Stomach (tissue), 9 donors: ENCODE data around the gene DRD4. TPM values are rescaled to one million over a fixed set of nuclear protein-coding genes. Genes with fewer than 3 reads are reported as not detected.
A peak's percentile ranks its signal among the peaks of the same experiment; 100 is the strongest.

ENCODE experiments used
- DNase-seq, 2 donors: peaks; one replicate each; pipeline versions ENCODE4 v3.0.0 to v3.0.0-alpha.2; 2013 to 2019
- H3K27ac ChIP-seq, 5 donors: fragments of 200-600 bp in 4 of 5; sonication (generic) in 4 of 5; one replicate each; pipeline ENCODE4 v1.5.1; 2013 to 2019; ENCODE audit warnings: mild to moderate bottlenecking in 1 of 5, moderate library complexity in 1 of 5
- H3K27me3 ChIP-seq, 3 donors: fragments of 200-600 bp; sonication (generic); one replicate each; pipeline ENCODE4 v1.5.1; 2017 to 2019; ENCODE audit warnings: mixed run types in 1 of 3
- H3K36me3 ChIP-seq, 4 donors: fragments of 200-600 bp; sonication (generic); 1 replicate in 3 of 4; 2 replicates in 1 of 4; pipeline ENCODE4 v1.5.1; 2016 to 2019
- H3K4me1 ChIP-seq, 4 donors: fragments of 200-600 bp; sonication (generic); one replicate each; pipeline ENCODE4 v1.5.1; 2016 to 2019
- H3K4me3 ChIP-seq, 4 donors: fragments of 200-600 bp; sonication (generic) in 3 of 4; one replicate each; pipeline ENCODE4 v1.5.1; 2016 to 2019; ENCODE audit warnings: mild to moderate bottlenecking in 1 of 4
- H3K9me3 ChIP-seq, 4 donors: fragments of 200-600 bp; sonication (generic); one replicate each; pipeline ENCODE4 v1.5.1; 2016 to 2019
- EP300 ChIP-seq: sonication (generic); formaldehyde crosslinking; IDR thresholded peaks from one replicate; pipeline ENCODE4 v1.6.1; 2017; ENCODE audit warnings: antibody characterized with exemption
- POLR2A ChIP-seq, 4 donors: fragments of 450-650 bp; IDR thresholded peaks; one replicate each; pipeline ENCODE4 v1.6.1; 2016; ENCODE audit warnings: antibody characterized with exemption in 4 of 4, control low read depth in 2 of 4, mild to moderate bottlenecking in 1 of 4, moderate library complexity in 1 of 4
- POLR2AphosphoS5 ChIP-seq, 3 donors: sonication (generic); formaldehyde crosslinking; IDR thresholded peaks; one replicate each; pipeline ENCODE4 v1.6.1; 2016; ENCODE audit warnings: antibody characterized with exemption in 3 of 3
- WGBS, 5 donors: extraction: QIAGEN DNeasy Blood & Tissue Kit in 3 of 5; methylation state at CpG; one replicate each; pipeline versions ENCODE4 v1.1.5 to v1.1.7; 2013 to 2018; 5-methylcytosine and 5-hydroxymethylcytosine counted together
- intact Hi-C: fragments of 100-400 bp; cut with DNase I; formaldehyde crosslinking; loops from one replicate; pipeline ENCODE4 v1.15.1; 2023; ENCODE audit warnings: low total_unique reads
- polyA plus RNA-seq, 3 donors: library from polyadenylated mRNA; stranded (reverse); fragments of 200-250 nt; gene quantifications; one replicate each; pipeline ENCODE4 v1.2.3, GENCODE V29; 2013
- total RNA-seq, 5 donors: library from RNA; depleted of rRNA; stranded (reverse); fragments of >200 nt; gene quantifications; one replicate each; pipeline versions ENCODE4 v1.1.0 to v1.2.3, GENCODE V29; 2014 to 2016
- TF ChIP-seq, protein P1 (sequence below), 7 experiments: fragments of 450-650 bp in 4 of 7; fragments of 200-600 bp in 3 of 7; sonication (generic) in 3 of 7; IDR thresholded peaks; one replicate each; pipeline ENCODE4 v1.5.1; 2016 to 2019; ENCODE audit warnings: antibody characterized with exemption in 7 of 7, control low read depth in 2 of 7, mild to moderate bottlenecking in 1 of 7
- donor health status: healthy with polysubstance abuse.
- donor health status: Bipolar disorder and iron deficiency.
- donor health status: healthy.

Gene DRD4
- total and polyA plus RNA-seq, 8 donors, result 0.19 to 1.7 (median 0.50) TPM; not detected in 5

- H3K4me3 ChIP-seq, result no peak overlapping the region
- intact Hi-C loops, result no loop called here
- no peaks in the 10 kb centered on the region for H3K4me1 ChIP-seq
- no peaks in the 10 kb centered on the region for H3K27me3 ChIP-seq
- peak overlapping the region in 3 of 5 donors; percentile 0 to 20 (median 16) for H3K27ac ChIP-seq
- H3K36me3 ChIP-seq, result peaks cover 22 to 97% (median 88%) of the 10 kb centered on the region in 4 donors
- TF ChIP-seq EP300, result no peak
- TF ChIP-seq POLR2A (IDR thresholded peaks at IDR 0.05), result no peak
- TF ChIP-seq, protein P1, sequence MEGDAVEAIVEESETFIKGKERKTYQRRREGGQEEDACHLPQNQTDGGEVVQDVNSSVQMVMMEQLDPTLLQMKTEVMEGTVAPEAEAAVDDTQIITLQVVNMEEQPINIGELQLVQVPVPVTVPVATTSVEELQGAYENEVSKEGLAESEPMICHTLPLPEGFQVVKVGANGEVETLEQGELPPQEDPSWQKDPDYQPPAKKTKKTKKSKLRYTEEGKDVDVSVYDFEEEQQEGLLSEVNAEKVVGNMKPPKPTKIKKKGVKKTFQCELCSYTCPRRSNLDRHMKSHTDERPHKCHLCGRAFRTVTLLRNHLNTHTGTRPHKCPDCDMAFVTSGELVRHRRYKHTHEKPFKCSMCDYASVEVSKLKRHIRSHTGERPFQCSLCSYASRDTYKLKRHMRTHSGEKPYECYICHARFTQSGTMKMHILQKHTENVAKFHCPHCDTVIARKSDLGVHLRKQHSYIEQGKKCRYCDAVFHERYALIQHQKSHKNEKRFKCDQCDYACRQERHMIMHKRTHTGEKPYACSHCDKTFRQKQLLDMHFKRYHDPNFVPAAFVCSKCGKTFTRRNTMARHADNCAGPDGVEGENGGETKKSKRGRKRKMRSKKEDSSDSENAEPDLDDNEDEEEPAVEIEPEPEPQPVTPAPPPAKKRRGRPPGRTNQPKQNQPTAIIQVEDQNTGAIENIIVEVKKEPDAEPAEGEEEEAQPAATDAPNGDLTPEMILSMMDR (IDR thresholded peaks at IDR 0.05), result no peak
- no peak for TF ChIP-seq POLR2AphosphoS5 (IDR thresholded peaks at IDR 0.05)
- DNase-seq, result no peak
- 84 to 93% (median 89%) methylated on average over 6 to 19 of the region's 19 CpGs for WGBS, 5 donors
- no peaks in the 10 kb centered on the region for H3K9me3 ChIP-seq
Measured at GRCh38 chr11:680476-680875, 43.4 kb downstream of the DRD4 start.

- TF ChIP-seq POLR2AphosphoS5 (IDR thresholded peaks at IDR 0.05) (no peak), POLR2A (IDR thresholded peaks at IDR 0.05) (no peak), EP300 (no peak)
- TF ChIP-seq, protein P1 (IDR thresholded peaks at IDR 0.05), result no peak
- 90 to 96% (median 91%) methylated on average over 13 of the region's 13 CpGs for WGBS, 5 donors
- no peak overlapping the region for H3K4me3 ChIP-seq
- peak overlapping the region in 3 of 5 donors; percentile 0 to 20 (median 16) for H3K27ac ChIP-seq
- no peak for DNase-seq
- intact Hi-C loops, result no loop called here
- H3K4me1 ChIP-seq, result no peaks in the 10 kb centered on the region
- H3K27me3 ChIP-seq, result no peaks in the 10 kb centered on the region
- no peaks in the 10 kb centered on the region for H3K9me3 ChIP-seq
- H3K36me3 ChIP-seq, result peaks cover 25 to 99% (median 91%) of the 10 kb centered on the region in 4 donors
Measured at GRCh38 chr11:680970-681369, 43.9 kb downstream of the DRD4 start.

GRCh38 chr11:686451-687243 is 49.6 kb downstream of the DRD4 start:
- intact Hi-C loops, result no loop called here
- H3K4me3 ChIP-seq, result no peak overlapping the region
- TF ChIP-seq POLR2A (IDR thresholded peaks at IDR 0.05) (no peak), EP300 (no peak), POLR2AphosphoS5 (IDR thresholded peaks at IDR 0.05) (peak in 1 of 3 donors; percentile 60)
- H3K9me3 ChIP-seq, result no peaks in the 10 kb centered on the region
- WGBS, 5 donors, result 54 to 75% (median 72%) methylated on average over 30 of the region's 30 CpGs
- H3K36me3 ChIP-seq, result peaks cover 48 to 94% (median 85%) of the 10 kb centered on the region in 4 donors
- no peaks in the 10 kb centered on the region for H3K27me3 ChIP-seq
- H3K27ac ChIP-seq, result peak overlapping the region; percentile 58 to 76 (median 68)
- peaks cover 9 to 23% (median 15%) of the 10 kb centered on the region in 4 donors for H3K4me1 ChIP-seq
- DNase-seq, result peak; percentile 70 to 75

DNA sequence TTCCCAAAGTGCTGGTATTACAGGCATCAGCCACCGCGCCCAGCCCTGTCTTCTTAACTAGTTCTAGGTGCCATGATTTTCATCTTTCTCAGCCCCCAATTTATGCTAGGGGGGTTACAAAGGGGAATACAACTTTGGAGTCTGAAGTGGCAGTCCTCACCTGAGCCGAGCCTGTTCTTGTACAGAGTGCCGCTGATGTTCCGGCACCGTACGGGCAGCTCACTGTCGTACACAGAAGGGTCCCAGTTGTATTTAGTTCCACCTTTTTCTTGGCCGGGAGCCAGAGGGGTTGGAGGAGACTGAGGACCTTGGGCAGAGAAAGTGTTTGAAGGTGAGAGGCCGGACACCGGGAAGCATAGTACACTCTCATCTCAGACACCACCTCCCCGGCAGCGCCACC is 50.7 kb downstream of the DRD4 start:
- WGBS, 5 donors, result 89 to 94% (median 91%) methylated on average over 13 of the region's 13 CpGs
- no peaks in the 10 kb centered on the region for H3K9me3 ChIP-seq
- H3K36me3 ChIP-seq, result peaks cover 48 to 83% (median 74%) of the 10 kb centered on the region in 4 donors
- DNase-seq, result no peak
- intact Hi-C loops, result no loop called here
- no peaks in the 10 kb centered on the region for H3K27me3 ChIP-seq
- no peak overlapping the region for H3K27ac ChIP-seq
- peaks cover 9 to 34% (median 24%) of the 10 kb centered on the region in 4 donors for H3K4me1 ChIP-seq
- TF ChIP-seq EP300 (no peak), POLR2AphosphoS5 (IDR thresholded peaks at IDR 0.05) (no peak), POLR2A (IDR thresholded peaks at IDR 0.05) (no peak)
- TF ChIP-seq, protein P1 (IDR thresholded peaks at IDR 0.05), result no peak
- no peak overlapping the region for H3K4me3 ChIP-seq
